NOMO-1 treated with dmso at 0.1 percent for 144 hours (cell line): ENCODE data around the gene BOLA3.
"Not testable (repeated sequence)": the region's sequence is repeated elsewhere in the genome, so short reads cannot be mapped to it uniquely, and the experiment has no call there.

Experiments used
- DNase-seq: peaks from one replicate; lab custom pipeline; 2025; ENCODE audit not compliant: unreplicated experiment; lab: John Stamatoyannopoulos, UW

The BOLA3 gene

GRCh38 chr2:74105413-74105812 is 42.3 kb downstream of the BOLA3 start:
- DNase-seq, result no peak

GRCh38 chr2:74104839-74105238 is 42.9 kb downstream of the BOLA3 start:
- DNase-seq, result no peak

GRCh38 chr2:74103763-74104162 is 43.9 kb downstream of the BOLA3 start:
- no peak for DNase-seq

GRCh38 chr2:74102516-74102915 is 45.2 kb downstream of the BOLA3 start:
- DNase-seq, result no peak

GRCh38 chr2:74101574-74102300 is 46.0 kb downstream of the BOLA3 start:
- no peak for DNase-seq

- DNase-seq, result no peak
Observed at GRCh38 chr2:74100254-74101216, 47.2 kb downstream of the BOLA3 start.

GRCh38 chr2:74099835-74100234 is 47.9 kb downstream of the BOLA3 start:
- no peak for DNase-seq

GRCh38 chr2:74099271-74099670 is 48.4 kb downstream of the BOLA3 start:
- no peak for DNase-seq

- no peak for DNase-seq
Observed at GRCh38 chr2:74097574-74097973, 50.1 kb downstream of the BOLA3 start.

GRCh38 chr2:74096052-74096451 is 51.7 kb downstream of the BOLA3 start:
- no peak for DNase-seq

GRCh38 chr2:74095632-74096031 is 52.1 kb downstream of the BOLA3 start:
- no peak for DNase-seq

GRCh38 chr2:74094291-74094690 is 53.4 kb downstream of the BOLA3 start:
- DNase-seq, result no peak

- no peak for DNase-seq
Observed at GRCh38 chr2:74093840-74094239, 53.9 kb downstream of the BOLA3 start.

- DNase-seq, result no peak
Observed at GRCh38 chr2:74093426-74093825, 54.3 kb downstream of the BOLA3 start.

- DNase-seq, result no peak
Observed at GRCh38 chr2:74092275-74092674, 55.4 kb downstream of the BOLA3 start.

- no peak for DNase-seq
Observed at GRCh38 chr2:74091391-74091790, 56.3 kb downstream of the BOLA3 start.

GRCh38 chr2:74089816-74090745 is 57.6 kb downstream of the BOLA3 start:
- DNase-seq, result no peak

GRCh38 chr2:74088676-74089075 is 59.0 kb downstream of the BOLA3 start:
- DNase-seq, result not testable (repeated sequence)

GRCh38 chr2:74087696-74088095 is 60.0 kb downstream of the BOLA3 start:
- DNase-seq, result no peak

GRCh38 chr2:74086021-74086420 is 61.7 kb downstream of the BOLA3 start:
- DNase-seq, result no peak
